GM20431 (cell line): ENCODE measurements around the gene PDSS2.
"Not testable (repeated sequence)": the region's sequence is repeated elsewhere in the genome, so short reads cannot be mapped to it uniquely, and the experiment has no call there.

Experiments used
- in situ Hi-C: fragments of 300-500 bp; cut with MseI, MboI; formaldehyde crosslinking; loops from one replicate; pipeline ENCODE4 v1.15.0; 2020; ENCODE audit warnings: low sequenced_read_pairs; ENCODE audit not compliant: unreplicated experiment

Gene PDSS2

GRCh38 chr6:107386340-107386739, 73.0 kb downstream of the PDSS2 start:
- in situ Hi-C loops = no loop called here

- in situ Hi-C loops = no loop called here
Observed at GRCh38 chr6:107383705-107384104, 75.7 kb downstream of the PDSS2 start.

- in situ Hi-C loops = no loop called here
Observed at GRCh38 chr6:107374264-107374663, 85.1 kb downstream of the PDSS2 start.

GRCh38 chr6:107369493-107369892, 89.9 kb downstream of the PDSS2 start:
- in situ Hi-C loops = no loop called here

- in situ Hi-C loops = no loop called here
Observed at GRCh38 chr6:107368471-107368870, 90.9 kb downstream of the PDSS2 start.

GRCh38 chr6:107364173-107364572, 95.2 kb downstream of the PDSS2 start:
- in situ Hi-C loops = not testable (repeated sequence)

GRCh38 chr6:107361753-107362604, 97.4 kb downstream of the PDSS2 start:
- in situ Hi-C loops = no loop called here

GRCh38 chr6:107360476-107360875, 98.9 kb downstream of the PDSS2 start:
- in situ Hi-C loops = no loop called here

- in situ Hi-C loops = no loop called here
Observed at GRCh38 chr6:107357842-107358241, 101.5 kb downstream of the PDSS2 start.

- in situ Hi-C loops = no loop called here
Observed at GRCh38 chr6:107357031-107357430, 102.3 kb downstream of the PDSS2 start.

- in situ Hi-C loops = no loop called here
Observed at GRCh38 chr6:107355659-107356058, 103.7 kb downstream of the PDSS2 start.

GRCh38 chr6:107354451-107354850, 104.9 kb downstream of the PDSS2 start:
- in situ Hi-C loops = no loop called here

GRCh38 chr6:107353773-107354382, 105.5 kb downstream of the PDSS2 start:
- in situ Hi-C loops = no loop called here

GRCh38 chr6:107348224-107348623, 111.1 kb downstream of the PDSS2 start:
- in situ Hi-C loops = no loop called here

GRCh38 chr6:107345393-107345792, 114.0 kb downstream of the PDSS2 start:
- in situ Hi-C loops = no loop called here

GRCh38 chr6:107344981-107345380, 114.4 kb downstream of the PDSS2 start:
- in situ Hi-C loops = no loop called here

GRCh38 chr6:107344383-107344782, 115.0 kb downstream of the PDSS2 start:
- in situ Hi-C loops = no loop called here

GRCh38 chr6:107342144-107342543, 117.2 kb downstream of the PDSS2 start:
- in situ Hi-C loops = no loop called here

GRCh38 chr6:107340881-107341280, 118.5 kb downstream of the PDSS2 start:
- in situ Hi-C loops = no loop called here

GRCh38 chr6:107337191-107337741, 122.1 kb downstream of the PDSS2 start:
- in situ Hi-C loops = no loop called here

GRCh38 chr6:107334026-107334425, 125.3 kb downstream of the PDSS2 start:
- in situ Hi-C loops = no loop called here
